A549 (cell line): ENCODE data around the gene RGS19.

ENCODE experiments used
- CEBPB ChIP-seq, 2 experiments: fragments of >200 bp in 1 of 2; sonication (Bioruptor Twin) in 1 of 2; formaldehyde crosslinking in 1 of 2; IDR thresholded peaks; 2 replicates each; pipeline ENCODE4 v1.6.1; 2012 to 2016
- EP300 ChIP-seq, 2 experiments: fragments of >200 bp; sonication (Bioruptor Twin); formaldehyde crosslinking; IDR thresholded peaks; 2 replicates in 1 of 2; 3 replicates in 1 of 2; pipeline ENCODE4 v1.6.1; 2016 to 2017
- FOSL2 ChIP-seq, 2 experiments: fragments of 450-650 bp in 1 of 2; fragments of >200 bp in 1 of 2; sonication (Bioruptor Twin) in 1 of 2; formaldehyde crosslinking; IDR thresholded peaks; 2 replicates each; pipeline versions ENCODE4 v1.5.0 to v1.6.1; 2016 to 2020; ENCODE audit warnings: mild to moderate bottlenecking in 1 of 2, moderate library complexity in 1 of 2
- NFE2L2 ChIP-seq: fragments of 150-350 bp; conservative IDR thresholded peaks from 2 replicates; pipeline ENCODE4 v1.6.1; 2014; ENCODE audit warnings: low read length
- POLR2A ChIP-seq: IDR thresholded peaks from 2 replicates; pipeline ENCODE4 v1.6.1; 2012; ENCODE audit warnings: mild to moderate bottlenecking, low read length
- RAD21 ChIP-seq, 2 experiments: fragments of >200 bp in 1 of 2; sonication (Bioruptor Twin) in 1 of 2; formaldehyde crosslinking in 1 of 2; IDR thresholded peaks in 1 of 2; conservative IDR thresholded peaks in 1 of 2; 2 replicates in 1 of 2; 3 replicates in 1 of 2; pipeline ENCODE4 v1.6.1; 2012 to 2018; ENCODE audit warnings: inconsistent platforms in 1 of 2
- TP53 ChIP-seq: fragments of 250-450 bp; sonication (Bioruptor Pico); IDR thresholded peaks from 2 replicates; pipeline ENCODE4 v1.5.0; 2021; ENCODE audit warnings: mild to moderate bottlenecking, moderate library complexity
- TF ChIP-seq, protein P1 (sequence below): fragments of >200 bp; sonication (Bioruptor Twin); formaldehyde crosslinking; IDR thresholded peaks from 3 replicates; pipeline ENCODE4 v1.5.1; 2016
- TF ChIP-seq, protein P2 (sequence below): IDR thresholded peaks from 2 replicates; pipeline ENCODE4 v1.6.1; 2012
- TF ChIP-seq, protein P3 (sequence below): IDR thresholded peaks from 2 replicates; pipeline ENCODE4 v1.6.1; 2012; ENCODE audit warnings: low read depth, borderline replicate concordance

DNA sequence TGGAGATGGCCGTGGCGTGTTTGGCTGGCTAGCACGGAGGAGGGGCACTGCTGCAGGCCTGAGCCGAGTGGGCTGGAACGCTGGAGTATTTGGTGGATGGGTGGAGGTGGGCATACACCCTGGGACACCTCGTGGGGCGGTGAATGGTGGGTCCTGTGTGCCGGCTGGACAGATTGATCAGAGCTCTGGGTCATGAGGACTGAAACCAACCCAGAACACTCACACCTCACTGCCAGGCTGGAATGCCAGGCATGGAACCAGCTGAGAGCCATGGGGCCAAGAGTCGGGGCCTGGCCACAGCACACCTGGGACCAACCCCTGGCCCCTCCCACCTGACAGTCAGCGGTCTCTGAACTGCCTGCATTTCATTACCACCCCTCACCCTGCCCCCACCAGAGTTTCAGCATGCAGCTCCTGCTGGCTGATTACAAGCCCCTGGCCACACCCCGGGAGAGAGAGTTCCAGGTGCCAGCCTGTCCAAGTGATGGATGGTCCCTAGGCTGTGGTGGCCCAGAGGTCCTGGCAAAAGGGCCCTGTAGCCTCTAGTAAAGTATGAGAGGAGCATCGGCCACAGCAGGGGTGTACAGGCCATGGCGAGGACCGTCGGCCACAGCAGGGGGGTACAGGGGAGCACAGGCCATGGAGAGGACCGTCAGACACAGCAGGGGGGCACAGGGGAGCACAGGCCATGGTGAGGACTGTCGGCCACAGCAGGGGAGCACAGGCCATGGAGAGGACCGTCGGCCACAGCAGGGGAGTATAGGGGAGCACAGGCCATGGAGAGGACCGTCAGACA, 24.8 kb upstream of the RGS19 start:
- TF ChIP-seq, protein P1, sequence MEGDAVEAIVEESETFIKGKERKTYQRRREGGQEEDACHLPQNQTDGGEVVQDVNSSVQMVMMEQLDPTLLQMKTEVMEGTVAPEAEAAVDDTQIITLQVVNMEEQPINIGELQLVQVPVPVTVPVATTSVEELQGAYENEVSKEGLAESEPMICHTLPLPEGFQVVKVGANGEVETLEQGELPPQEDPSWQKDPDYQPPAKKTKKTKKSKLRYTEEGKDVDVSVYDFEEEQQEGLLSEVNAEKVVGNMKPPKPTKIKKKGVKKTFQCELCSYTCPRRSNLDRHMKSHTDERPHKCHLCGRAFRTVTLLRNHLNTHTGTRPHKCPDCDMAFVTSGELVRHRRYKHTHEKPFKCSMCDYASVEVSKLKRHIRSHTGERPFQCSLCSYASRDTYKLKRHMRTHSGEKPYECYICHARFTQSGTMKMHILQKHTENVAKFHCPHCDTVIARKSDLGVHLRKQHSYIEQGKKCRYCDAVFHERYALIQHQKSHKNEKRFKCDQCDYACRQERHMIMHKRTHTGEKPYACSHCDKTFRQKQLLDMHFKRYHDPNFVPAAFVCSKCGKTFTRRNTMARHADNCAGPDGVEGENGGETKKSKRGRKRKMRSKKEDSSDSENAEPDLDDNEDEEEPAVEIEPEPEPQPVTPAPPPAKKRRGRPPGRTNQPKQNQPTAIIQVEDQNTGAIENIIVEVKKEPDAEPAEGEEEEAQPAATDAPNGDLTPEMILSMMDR = no peak
- TF ChIP-seq TP53 (CRISPR knock-in tag) (no peak), NFE2L2 (no peak), RAD21 (conservative IDR thresholded peaks at IDR 0.05 in 1 of 2, IDR thresholded peaks at IDR 0.05 in 1 of 2) (no peak), POLR2A (no peak), CEBPB (IDR thresholded peaks at IDR 0.05) (no peak), FOSL2 (IDR thresholded peaks at IDR 0.05) (no peak), FOSL2 (CRISPR knock-in tag; IDR thresholded peaks at IDR 0.05) (no peak), EP300 (IDR thresholded peaks at IDR 0.05) (no peak)
- TF ChIP-seq, protein P2, sequence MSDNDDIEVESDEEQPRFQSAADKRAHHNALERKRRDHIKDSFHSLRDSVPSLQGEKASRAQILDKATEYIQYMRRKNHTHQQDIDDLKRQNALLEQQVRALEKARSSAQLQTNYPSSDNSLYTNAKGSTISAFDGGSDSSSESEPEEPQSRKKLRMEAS = no peak
- TF ChIP-seq, protein P3, sequence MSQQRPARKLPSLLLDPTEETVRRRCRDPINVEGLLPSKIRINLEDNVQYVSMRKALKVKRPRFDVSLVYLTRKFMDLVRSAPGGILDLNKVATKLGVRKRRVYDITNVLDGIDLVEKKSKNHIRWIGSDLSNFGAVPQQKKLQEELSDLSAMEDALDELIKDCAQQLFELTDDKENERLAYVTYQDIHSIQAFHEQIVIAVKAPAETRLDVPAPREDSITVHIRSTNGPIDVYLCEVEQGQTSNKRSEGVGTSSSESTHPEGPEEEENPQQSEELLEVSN = no peak
